Esophagus squamous epithelium (tissue), 4 donors: ENCODE data around the gene COL6A2.

Source experiments
- POLR2A ChIP-seq, 4 donors: fragments of 450-650 bp; IDR thresholded peaks; one replicate each; pipeline ENCODE4 v1.6.1; 2017; ENCODE audit warnings: antibody characterized with exemption in 4 of 4, mild to moderate bottlenecking in 4 of 4, moderate library complexity in 3 of 4
- TF ChIP-seq, protein P1 (sequence below), 6 experiments: fragments of 450-650 bp in 4 of 6; fragments of 200-600 bp in 2 of 6; sonication (generic) in 2 of 6; IDR thresholded peaks; one replicate each; pipeline ENCODE4 v1.5.1; 2016 to 2019; ENCODE audit warnings: antibody characterized with exemption in 6 of 6, mild to moderate bottlenecking in 4 of 6, moderate library complexity in 4 of 6

DNA sequence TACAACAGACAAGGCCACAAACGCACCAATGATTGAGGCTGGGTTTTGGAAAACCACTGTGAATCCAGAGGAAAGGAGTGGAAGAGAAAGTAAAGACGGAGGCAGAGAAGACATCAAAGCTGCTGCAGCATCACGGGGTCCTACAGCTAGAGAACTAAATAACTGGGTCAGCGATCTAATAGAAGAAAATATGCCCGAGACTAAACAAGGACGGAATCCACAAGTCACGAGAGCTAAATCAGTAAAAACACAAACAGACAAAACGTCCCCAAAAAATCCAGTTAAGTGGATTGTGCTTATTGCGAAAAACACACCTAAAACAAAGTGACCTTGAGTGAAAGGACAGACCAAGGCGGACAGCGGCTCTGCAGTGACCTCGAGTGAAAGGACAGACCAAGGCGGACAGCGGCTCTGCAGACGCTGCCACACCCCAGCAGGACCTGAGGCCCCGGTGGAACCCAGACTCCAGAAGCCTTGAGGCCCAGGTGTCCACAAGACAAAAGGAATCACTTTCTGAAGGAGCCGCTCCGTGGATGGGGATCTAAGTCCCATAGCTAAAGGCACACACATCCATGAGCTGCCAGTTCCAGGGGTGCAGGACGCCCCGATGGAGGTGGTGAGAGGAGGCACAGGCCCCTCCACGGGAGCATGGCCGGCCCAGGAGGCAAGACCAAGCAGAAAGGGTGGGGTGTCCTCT is 51.4 kb downstream of the COL6A2 start:
- TF ChIP-seq, protein P1, sequence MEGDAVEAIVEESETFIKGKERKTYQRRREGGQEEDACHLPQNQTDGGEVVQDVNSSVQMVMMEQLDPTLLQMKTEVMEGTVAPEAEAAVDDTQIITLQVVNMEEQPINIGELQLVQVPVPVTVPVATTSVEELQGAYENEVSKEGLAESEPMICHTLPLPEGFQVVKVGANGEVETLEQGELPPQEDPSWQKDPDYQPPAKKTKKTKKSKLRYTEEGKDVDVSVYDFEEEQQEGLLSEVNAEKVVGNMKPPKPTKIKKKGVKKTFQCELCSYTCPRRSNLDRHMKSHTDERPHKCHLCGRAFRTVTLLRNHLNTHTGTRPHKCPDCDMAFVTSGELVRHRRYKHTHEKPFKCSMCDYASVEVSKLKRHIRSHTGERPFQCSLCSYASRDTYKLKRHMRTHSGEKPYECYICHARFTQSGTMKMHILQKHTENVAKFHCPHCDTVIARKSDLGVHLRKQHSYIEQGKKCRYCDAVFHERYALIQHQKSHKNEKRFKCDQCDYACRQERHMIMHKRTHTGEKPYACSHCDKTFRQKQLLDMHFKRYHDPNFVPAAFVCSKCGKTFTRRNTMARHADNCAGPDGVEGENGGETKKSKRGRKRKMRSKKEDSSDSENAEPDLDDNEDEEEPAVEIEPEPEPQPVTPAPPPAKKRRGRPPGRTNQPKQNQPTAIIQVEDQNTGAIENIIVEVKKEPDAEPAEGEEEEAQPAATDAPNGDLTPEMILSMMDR (IDR thresholded peaks at IDR 0.05): no peak
- no peak for TF ChIP-seq POLR2A (IDR thresholded peaks at IDR 0.05)
